ENCODE measurements around the gene NUP153.
A peak's percentile ranks its signal among the peaks of the same experiment; 100 is the strongest.

The NUP153 gene

DNA sequence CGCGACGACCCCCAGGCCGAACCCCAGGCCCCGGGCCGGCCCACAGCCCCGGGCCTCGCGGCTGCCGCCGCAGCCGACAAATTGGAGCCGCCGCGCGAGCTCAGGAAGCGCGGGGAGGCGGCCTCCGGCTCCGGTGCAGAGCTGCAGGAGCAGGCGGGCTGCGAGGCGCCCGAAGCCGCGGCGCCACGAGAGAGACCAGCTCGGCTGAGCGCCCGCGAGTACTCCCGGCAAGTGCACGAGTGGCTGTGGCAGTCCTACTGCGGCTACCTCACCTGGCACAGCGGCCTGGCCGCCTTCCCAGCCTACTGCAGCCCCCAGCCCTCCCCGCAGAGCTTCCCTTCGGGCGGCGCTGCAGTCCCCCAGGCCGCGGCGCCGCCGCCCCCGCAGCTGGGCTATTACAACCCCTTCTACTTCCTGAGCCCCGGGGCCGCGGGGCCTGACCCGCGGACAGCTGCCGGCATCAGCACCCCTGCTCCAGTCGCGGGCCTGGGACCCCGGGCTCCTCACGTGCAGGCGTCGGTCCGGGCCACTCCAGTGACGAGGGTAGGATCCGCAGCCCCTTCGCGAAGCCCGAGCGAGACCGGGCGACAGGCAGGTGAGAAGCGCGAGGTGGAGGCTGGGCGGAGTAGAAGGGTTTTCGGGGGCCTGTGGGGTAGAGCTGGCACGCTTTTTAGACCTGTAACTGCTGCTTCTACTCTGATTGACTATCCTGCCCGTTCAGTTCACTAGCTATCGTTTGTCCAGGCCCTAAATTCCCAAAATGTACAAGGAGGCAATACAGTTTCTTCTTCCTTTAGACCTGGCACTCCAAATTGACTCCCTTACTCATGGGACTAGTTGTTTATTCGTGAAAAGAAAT is 106.0 kb downstream of the NUP153 start:
- Histone ChIP-seq H3K27ac (peak overlapping the region; percentile 93), H2AFZ (ENCODE audit: low read depth) (peak overlapping the region; percentile 78), H3K9ac (peak overlapping the region; percentile 95)

DNA sequence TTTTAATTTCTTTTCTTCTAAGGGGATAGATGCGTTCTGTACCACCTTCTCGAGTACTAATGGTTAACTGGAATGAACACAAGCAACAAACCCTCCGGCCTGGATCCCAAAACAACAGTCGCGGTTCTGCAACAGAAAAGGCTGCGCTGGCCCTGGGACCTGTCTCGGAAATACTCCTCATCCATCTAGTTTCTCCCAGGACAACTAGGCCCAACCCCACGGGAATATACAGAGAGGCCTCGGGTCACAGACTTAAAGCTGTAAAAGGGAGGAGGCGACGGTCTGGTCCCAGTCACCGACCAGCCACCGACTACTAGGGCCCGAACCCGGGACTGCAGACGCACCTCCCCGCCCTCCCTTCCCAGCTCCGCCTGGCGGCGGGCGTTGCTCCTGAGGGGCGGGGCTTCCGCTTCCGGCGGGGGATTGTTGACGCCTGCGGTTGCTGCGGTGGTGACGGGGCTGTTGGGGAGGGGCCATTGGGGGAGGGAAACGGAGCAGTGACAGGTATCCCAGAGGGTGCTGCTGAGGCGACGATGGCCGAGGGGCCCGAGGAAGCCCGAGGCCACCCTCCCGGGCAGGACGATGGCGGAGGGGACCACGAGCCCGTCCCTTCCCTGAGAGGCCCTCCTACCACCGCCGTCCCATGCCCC is 106.7 kb downstream of the NUP153 start, which contains the start of gene FAM8A1:
FAM8A1 (plus strand) TSS at position 426 of the 650 bp plus-strand sequence; CDS start at position 534, 108 bp downstream.
- Histone ChIP-seq H3K4me2 (peak within 1 kb of the TSS; percentile 86), H3K4me3 (IDR thresholded peaks at IDR 0.05; ENCODE audit: insufficient read depth, low read depth, low read length) (no peak within 1 kb of the TSS), H3K4me1 (ENCODE audit: low read depth, poor library complexity, severe bottlenecking) (peaks cover 16% of the 10 kb centered on the region), H3K36me3 (ENCODE audit: insufficient read depth) (no peaks in the 10 kb centered on the region), H3K27me3 (ENCODE audit: insufficient read depth, low read depth) (no peaks in the 10 kb centered on the region), H2AFZ (ENCODE audit: low read depth) (peak within 1 kb of the TSS; percentile 78), H4K20me1 (ENCODE audit: insufficient read depth) (no peaks in the 10 kb centered on the region), H3K27ac (peak within 1 kb of the TSS; percentile 93), H3K9ac (peak within 1 kb of the TSS; percentile 95), H3K79me2 (ENCODE audit: insufficient read depth, low read depth) (peaks cover 15% of the 10 kb centered on the region; the same call in 1 of the 2 replicates)
- TF ChIP-seq, protein P1, sequence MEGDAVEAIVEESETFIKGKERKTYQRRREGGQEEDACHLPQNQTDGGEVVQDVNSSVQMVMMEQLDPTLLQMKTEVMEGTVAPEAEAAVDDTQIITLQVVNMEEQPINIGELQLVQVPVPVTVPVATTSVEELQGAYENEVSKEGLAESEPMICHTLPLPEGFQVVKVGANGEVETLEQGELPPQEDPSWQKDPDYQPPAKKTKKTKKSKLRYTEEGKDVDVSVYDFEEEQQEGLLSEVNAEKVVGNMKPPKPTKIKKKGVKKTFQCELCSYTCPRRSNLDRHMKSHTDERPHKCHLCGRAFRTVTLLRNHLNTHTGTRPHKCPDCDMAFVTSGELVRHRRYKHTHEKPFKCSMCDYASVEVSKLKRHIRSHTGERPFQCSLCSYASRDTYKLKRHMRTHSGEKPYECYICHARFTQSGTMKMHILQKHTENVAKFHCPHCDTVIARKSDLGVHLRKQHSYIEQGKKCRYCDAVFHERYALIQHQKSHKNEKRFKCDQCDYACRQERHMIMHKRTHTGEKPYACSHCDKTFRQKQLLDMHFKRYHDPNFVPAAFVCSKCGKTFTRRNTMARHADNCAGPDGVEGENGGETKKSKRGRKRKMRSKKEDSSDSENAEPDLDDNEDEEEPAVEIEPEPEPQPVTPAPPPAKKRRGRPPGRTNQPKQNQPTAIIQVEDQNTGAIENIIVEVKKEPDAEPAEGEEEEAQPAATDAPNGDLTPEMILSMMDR (conservative IDR thresholded peaks at IDR 0.05; ENCODE audit: low read depth, low read length), result 0 out of 2 replicates have a peak, but pooled peaks have one; percentile 16

More for the DNA sequence above, 106.0 kb downstream of the NUP153 start:
- Histone ChIP-seq H3K27me3 (ENCODE audit: insufficient read depth, low read depth) (no peaks in the 10 kb centered on the region), H3K4me1 (ENCODE audit: low read depth, poor library complexity, severe bottlenecking) (peaks cover 16% of the 10 kb centered on the region), H3K4me3 (IDR thresholded peaks at IDR 0.05; ENCODE audit: insufficient read depth, low read depth, low read length) (no peak overlapping the region), H3K4me2 (peak overlapping the region; percentile 86), H3K36me3 (ENCODE audit: insufficient read depth) (no peaks in the 10 kb centered on the region), H3K79me2 (ENCODE audit: insufficient read depth, low read depth) (peaks cover 15% of the 10 kb centered on the region; the same call in 1 of the 2 replicates), H4K20me1 (ENCODE audit: insufficient read depth) (no peaks in the 10 kb centered on the region)
- TF ChIP-seq, protein P1 (conservative IDR thresholded peaks at IDR 0.05; ENCODE audit: low read depth, low read length), result no peak

DNA sequence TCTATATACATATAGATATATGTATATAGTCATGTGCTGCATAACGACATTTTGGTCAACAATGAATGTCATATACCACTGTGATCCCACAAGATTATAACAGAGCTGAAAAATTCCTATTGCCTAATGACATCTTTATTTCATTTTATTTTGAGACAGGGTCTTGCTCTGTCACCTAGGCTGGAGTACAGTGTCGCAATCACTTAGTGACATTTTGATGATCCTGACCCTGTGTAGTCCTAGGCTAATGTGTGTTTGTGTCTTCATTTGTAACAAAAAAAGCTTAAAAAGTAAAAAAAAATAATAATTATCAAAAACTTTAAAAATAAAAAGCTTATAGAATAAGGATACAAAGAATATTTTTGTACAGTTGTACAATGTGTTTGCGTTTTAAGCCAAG is 110.6 kb downstream of the NUP153 start:
- Histone ChIP-seq H4K20me1 (ENCODE audit: insufficient read depth) (no peaks in the 10 kb centered on the region), H3K79me2 (ENCODE audit: insufficient read depth, low read depth) (0 out of 2 replicates have a peak, but pooled peaks cover 2% of the 10 kb centered on the region), H3K27me3 (ENCODE audit: insufficient read depth, low read depth) (no peaks in the 10 kb centered on the region), H3K4me3 (IDR thresholded peaks at IDR 0.05; ENCODE audit: insufficient read depth, low read depth, low read length) (no peak overlapping the region), H3K9ac (no peak overlapping the region), H2AFZ (ENCODE audit: low read depth) (no peak overlapping the region), H3K36me3 (ENCODE audit: insufficient read depth) (no peaks in the 10 kb centered on the region), H3K27ac (no peak overlapping the region), H3K4me2 (no peak overlapping the region), H3K4me1 (ENCODE audit: low read depth, poor library complexity, severe bottlenecking) (no peaks in the 10 kb centered on the region)
- TF ChIP-seq, protein P1 (conservative IDR thresholded peaks at IDR 0.05; ENCODE audit: low read depth, low read length), result no peak

DNA sequence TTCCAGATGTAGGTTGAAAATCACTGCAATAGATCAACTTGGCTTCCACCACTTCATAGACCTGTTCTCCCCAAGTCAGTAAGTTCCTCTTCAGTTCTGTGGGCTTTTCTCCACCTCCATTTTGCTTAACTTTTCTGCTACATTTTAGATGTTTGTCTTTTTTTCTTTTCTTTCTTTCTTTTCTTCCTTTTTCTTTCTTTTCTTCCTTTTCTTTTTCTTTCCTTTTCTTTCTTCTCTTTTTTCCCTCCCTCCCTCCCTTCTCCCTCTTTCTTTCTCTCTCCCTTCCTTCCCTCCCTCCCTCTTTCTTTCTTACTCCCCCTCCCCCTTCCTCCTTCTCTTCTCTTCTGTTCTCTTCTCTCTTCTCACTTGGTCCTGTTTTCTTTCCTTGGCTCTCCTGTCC is 113.5 kb downstream of the NUP153 start:
- no peak overlapping the region for H3K9ac ChIP-seq
- no peaks in the 10 kb centered on the region for H4K20me1 ChIP-seq (ENCODE audit: insufficient read depth)
- no peak overlapping the region for H3K4me3 ChIP-seq (IDR thresholded peaks at IDR 0.05; ENCODE audit: insufficient read depth, low read depth, low read length)
- TF ChIP-seq, protein P1 (conservative IDR thresholded peaks at IDR 0.05; ENCODE audit: low read depth, low read length), result no peak
- H3K4me1 ChIP-seq (ENCODE audit: low read depth, poor library complexity, severe bottlenecking), result no peaks in the 10 kb centered on the region
- H3K27me3 ChIP-seq (ENCODE audit: insufficient read depth, low read depth), result no peaks in the 10 kb centered on the region
- no peak overlapping the region for H2AFZ ChIP-seq (ENCODE audit: low read depth)
- no peak overlapping the region for H3K27ac ChIP-seq
- no peaks in the 10 kb centered on the region for H3K36me3 ChIP-seq (ENCODE audit: insufficient read depth)
- no peaks in the 10 kb centered on the region for H3K79me2 ChIP-seq (ENCODE audit: insufficient read depth, low read depth)
- no peak overlapping the region for H3K4me2 ChIP-seq

Data from KMS-11 (cell line).